HG03095 (cell line): ENCODE results near the gene FAM111A.

Source experiments
- ATAC-seq: cut with Tn5 transposase; IDR thresholded peaks from one replicate; pipeline ENCODE4 v1.9.1; 2021; ENCODE audit warnings: moderate library complexity; ENCODE audit not compliant: unreplicated experiment

FAM111A gene

DNA sequence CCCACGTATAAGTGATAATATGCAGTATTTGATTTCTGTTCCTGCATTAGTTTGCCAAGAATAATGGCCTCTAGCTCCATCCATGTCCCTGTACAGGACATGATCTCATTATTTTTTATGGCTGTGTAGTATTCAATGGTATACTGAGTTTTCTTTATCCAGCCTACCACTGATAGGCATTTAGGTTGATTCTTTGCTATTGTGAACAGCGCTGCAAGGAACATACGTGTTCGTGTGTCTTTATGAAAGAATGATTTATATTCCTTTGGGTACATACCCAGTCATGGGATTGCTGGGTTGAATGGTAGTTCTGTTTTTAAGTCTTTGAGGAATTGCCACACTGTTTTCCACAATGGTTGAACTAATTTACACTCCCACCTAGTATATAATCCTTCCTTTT lies 1.5 kb upstream of the FAM111A start:
- ATAC-seq = no peak

- no peak for ATAC-seq
These were observed 789 bp upstream of the FAM111A start for GRCh38 chr11:59141673-59142460.

DNA sequence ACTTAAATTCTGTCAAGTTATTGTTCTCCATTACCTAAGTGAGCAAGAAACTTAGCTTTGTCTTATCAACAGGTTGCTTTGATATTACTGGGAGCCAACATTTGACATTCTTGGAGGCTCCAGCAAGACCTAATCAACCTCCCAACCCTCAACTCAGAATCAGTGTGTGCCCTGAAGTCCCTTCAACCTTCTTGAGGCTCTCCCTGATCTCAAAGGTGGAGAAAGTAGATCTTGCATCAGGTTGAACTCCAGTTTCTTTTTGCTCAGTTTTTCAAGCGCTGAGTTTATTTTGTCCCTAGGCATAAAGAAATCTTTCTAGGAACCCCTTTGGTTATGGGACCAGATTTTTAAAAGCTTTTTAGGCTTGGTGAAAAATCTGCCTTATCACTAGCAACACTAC lies 1.4 kb downstream of the FAM111A start:
- ATAC-seq = no peak

- ATAC-seq = peak; percentile 54
These were observed 2.1 kb downstream of the FAM111A start for GRCh38 chr11:59144579-59145345.

DNA sequence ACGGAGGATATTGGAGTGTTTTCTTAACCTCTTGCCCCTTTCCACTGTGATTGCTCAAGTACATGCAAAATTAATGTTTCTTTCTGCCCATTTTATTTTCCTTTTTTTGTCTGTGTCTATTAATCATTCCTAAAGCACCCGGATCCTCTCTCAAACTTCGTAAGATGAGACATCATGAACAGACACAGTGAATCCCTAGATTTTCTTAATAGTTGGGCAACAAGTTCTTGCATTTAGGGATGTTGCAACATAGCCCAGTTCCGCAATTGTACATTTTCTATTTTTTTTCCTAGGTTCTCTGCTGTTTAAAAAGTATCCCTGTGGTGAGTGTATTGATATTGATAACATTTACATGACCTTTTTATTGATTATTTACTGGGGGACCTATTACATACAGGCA lies 2.9 kb downstream of the FAM111A start:
- ATAC-seq = no peak

DNA sequence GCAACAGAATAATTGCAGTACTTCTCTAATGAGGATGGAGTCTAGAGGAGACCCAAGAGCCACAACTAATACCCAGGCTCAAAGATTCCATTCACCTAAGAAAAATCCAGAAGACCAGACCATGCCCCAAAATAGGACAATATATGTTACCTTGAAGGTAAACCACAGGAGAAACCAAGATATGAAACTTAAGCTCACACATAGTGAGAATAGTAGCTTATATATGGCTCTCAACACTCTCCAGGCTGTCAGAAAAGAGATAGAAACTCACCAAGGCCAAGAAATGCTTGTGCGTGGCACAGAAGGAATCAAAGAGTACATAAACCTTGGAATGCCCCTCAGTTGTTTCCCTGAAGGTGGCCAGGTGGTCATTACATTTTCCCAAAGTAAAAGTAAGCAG lies 9.1 kb downstream of the FAM111A start:
- ATAC-seq = peak; percentile 59

- peak; percentile 85 for ATAC-seq
These were observed 9.8 kb downstream of the FAM111A start for GRCh38 chr11:59152312-59152951.

GRCh38 chr11:59154610-59155009 lies 12.0 kb downstream of the FAM111A start:
- ATAC-seq = no peak

- no peak for ATAC-seq
These were observed 14.8 kb downstream of the FAM111A start for GRCh38 chr11:59157433-59157832.

DNA sequence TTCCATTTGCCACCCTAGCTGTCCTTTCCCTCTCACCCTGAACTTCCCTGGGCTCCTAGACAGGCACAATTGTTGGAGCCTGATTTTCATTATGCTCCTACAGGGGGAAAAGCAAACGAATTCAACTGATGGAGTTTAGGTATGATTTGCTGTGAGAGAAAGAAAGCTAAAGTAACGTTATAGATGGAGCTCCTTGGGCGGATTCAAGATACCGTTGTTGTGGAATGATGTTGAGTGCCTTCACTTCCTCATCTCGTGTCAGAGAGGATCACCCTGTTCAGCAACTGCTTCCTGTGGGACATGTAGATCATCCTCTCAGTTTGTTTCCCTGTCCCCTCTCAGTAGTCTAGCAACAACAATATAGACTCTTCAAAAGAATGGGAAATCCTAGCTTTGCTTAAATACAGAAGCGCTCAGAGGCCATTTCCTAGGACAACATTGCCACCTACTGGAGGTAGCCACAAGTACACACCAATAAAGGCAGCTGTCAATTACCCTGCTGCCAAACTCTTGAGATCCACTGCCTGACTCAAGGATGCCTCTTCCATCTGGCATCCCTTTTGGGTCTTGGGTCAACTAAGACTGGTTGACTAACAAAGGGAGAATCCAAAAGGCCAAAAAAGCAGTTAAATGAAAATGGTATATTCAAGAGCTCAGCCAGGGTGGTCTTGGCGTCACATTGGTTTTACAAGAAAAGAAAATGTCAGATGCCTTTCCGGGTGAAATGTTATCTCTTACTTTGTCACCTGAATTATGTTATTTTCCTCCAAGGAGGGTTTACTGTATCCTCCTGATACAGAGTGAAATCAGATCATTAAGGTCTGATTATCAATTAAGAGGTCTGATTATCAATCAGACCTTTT lies 15.8 kb downstream of the FAM111A start:
- ATAC-seq = peak; percentile 93

- ATAC-seq = no peak
These were observed 21.4 kb downstream of the FAM111A start for GRCh38 chr11:59164028-59164427.

- ATAC-seq = peak; percentile 75
These were observed 29.1 kb downstream of the FAM111A start, which contains the start of gene DTX4 for GRCh38 chr11:59171508-59172322. Gene DTX4, plus strand, starts transcription at chr11:59172132. Its CDS starts 464 bp downstream, at chr11:59172596.

- ATAC-seq = peak; percentile 24
These were observed 29.9 kb downstream of the FAM111A start for GRCh38 chr11:59172345-59173079.

GRCh38 chr11:59173080-59173963 lies 30.7 kb downstream of the FAM111A start:
- ATAC-seq = no peak

GRCh38 chr11:59173964-59174663 lies 31.5 kb downstream of the FAM111A start:
- ATAC-seq = no peak

- ATAC-seq = no peak
These were observed 32.0 kb downstream of the FAM111A start for GRCh38 chr11:59174664-59175033.

- ATAC-seq = no peak
These were observed 32.4 kb downstream of the FAM111A start for GRCh38 chr11:59175091-59175501.

DNA sequence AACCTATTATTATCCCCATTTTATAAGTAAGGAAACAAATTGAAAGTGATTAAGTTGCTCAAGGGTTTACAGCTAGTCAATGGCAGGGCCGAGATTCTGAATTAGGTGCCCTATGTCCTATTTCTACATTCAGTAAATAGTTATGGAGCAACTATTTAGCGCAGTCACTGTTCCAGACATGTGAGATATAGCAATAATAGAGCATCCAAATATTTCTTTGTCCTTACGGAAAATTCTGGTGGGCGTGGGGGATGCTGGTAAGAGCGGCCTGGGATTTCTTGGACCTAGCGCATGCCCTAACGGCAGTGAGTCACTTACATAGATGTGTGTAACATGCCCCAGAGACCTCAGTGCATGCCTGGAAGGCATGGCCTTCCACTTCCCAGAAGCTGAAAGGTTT lies 33.7 kb downstream of the FAM111A start:
- ATAC-seq = no peak
